OCI-LY7 (cell line): ENCODE measurements around the gene GPATCH8. TPM values are rescaled to one million over a fixed set of nuclear protein-coding genes. Genes with fewer than 3 reads are reported as not detected.
"Not testable (repeated sequence)": the region's sequence is repeated elsewhere in the genome, so short reads cannot be mapped to it uniquely, and the experiment has no call there.

Experiments used
- BruUV-seq: library from RNA; stranded (reverse); fragments of 400-500 nt; replicated peaks from 2 replicates; lab custom pipeline; 2021; lab: Mats Ljungman, UMichigan
- CTCF ChIA-PET: fragments of 300-600 bp; sonication (Branson Sonifier 250); formaldehyde crosslinking; loops from one replicate; lab custom pipeline; 2022; ENCODE audit warnings: antibody characterized with exemption; ENCODE audit not compliant: unreplicated experiment; lab: Charles Lee
- POLR2A ChIA-PET: fragments of 300-600 bp; sonication (Branson Sonifier 250); formaldehyde crosslinking; loops from one replicate; lab custom pipeline; 2022; ENCODE audit warnings: antibody characterized with exemption; lab: Charles Lee
- DNase-seq: peaks from one replicate; pipeline ENCODE4 v3.0.0-alpha.2; 2015; ENCODE audit warnings: low spot score
- H2AFZ ChIP-seq: fragments of 200-600 bp; sonication (generic), shearing (Covaris generic); 2 replicates; pipeline ENCODE4 v1.6.1; 2014; ENCODE audit warnings: mild to moderate bottlenecking, antibody characterized with exemption, low read length, moderate library complexity
- H3K27ac ChIP-seq: fragments of 200-600 bp; sonication (generic); 2 replicates; pipeline ENCODE4 v1.5.1; 2014; ENCODE audit warnings: mixed run types, low read depth, mild to moderate bottlenecking, moderate library complexity, low read length, inconsistent platforms; ENCODE audit not compliant: poor library complexity, severe bottlenecking
- H3K36me3 ChIP-seq: fragments of 200-600 bp; sonication (generic); 2 replicates; pipeline ENCODE4 v1.6.1; 2014; ENCODE audit warnings: mild to moderate bottlenecking, antibody characterized with exemption, low read length, moderate library complexity, mixed read lengths; ENCODE audit not compliant: insufficient read depth
- H3K4me1 ChIP-seq: fragments of 200-600 bp; sonication (generic); 2 replicates; pipeline ENCODE4 v1.5.1; 2014; ENCODE audit warnings: mild to moderate bottlenecking, low read length; ENCODE audit not compliant: insufficient read depth, poor library complexity, severe bottlenecking
- H3K4me2 ChIP-seq: fragments of 200-600 bp; sonication (generic); 2 replicates; pipeline ENCODE4 v1.6.1; 2014; ENCODE audit warnings: mild to moderate bottlenecking, low read length
- H3K4me3 ChIP-seq: fragments of 200-600 bp; sonication (generic); 2 replicates; pipeline ENCODE4 v1.5.1; 2014; ENCODE audit warnings: mild to moderate bottlenecking, low read depth, low read length; ENCODE audit not compliant: poor library complexity, severe bottlenecking
- H3K79me2 ChIP-seq: fragments of 200-600 bp; sonication (generic); 2 replicates; pipeline ENCODE4 v1.6.1; 2016; ENCODE audit warnings: low read depth, mild to moderate bottlenecking, low read length, moderate library complexity, mixed read lengths; ENCODE audit not compliant: insufficient read depth
- H3K9me2 ChIP-seq: fragments of 200-600 bp; sonication (generic); 2 replicates; pipeline ENCODE4 v1.6.1; 2016; ENCODE audit warnings: mild to moderate bottlenecking, low read length, mixed read lengths; ENCODE audit not compliant: insufficient read depth
- H3K9me3 ChIP-seq: fragments of 200-600 bp; sonication (generic); 2 replicates; pipeline ENCODE4 v1.6.1; 2014; ENCODE audit warnings: mild to moderate bottlenecking, mixed run types, low read length, mixed read lengths
- H4K20me1 ChIP-seq: fragments of 200-600 bp; sonication (generic); 2 replicates; pipeline ENCODE4 v1.6.1; 2014; ENCODE audit warnings: mild to moderate bottlenecking, antibody characterized with exemption, low read length, moderate library complexity, mixed read lengths; ENCODE audit not compliant: insufficient read depth
- CTCF ChIP-seq: fragments of 200-600 bp; sonication (generic); conservative IDR thresholded peaks from 2 replicates; pipeline ENCODE4 v1.5.1; 2014; ENCODE audit warnings: mild to moderate bottlenecking, antibody characterized with exemption, low read length, moderate library complexity, mixed read lengths
- EZH2phosphoT487 ChIP-seq: fragments of 200-600 bp; sonication (generic); IDR thresholded peaks from 2 replicates; pipeline ENCODE4 v1.6.1; 2018; ENCODE audit warnings: low read depth, borderline replicate concordance, mild to moderate bottlenecking, mixed run types, antibody characterized with exemption, low read length, moderate library complexity, mixed read lengths
- intact Hi-C: fragments of 100-400 bp; cut with micrococcal nuclease; formaldehyde crosslinking; loops from one replicate; pipeline ENCODE4 v1.10.0; 2022; ENCODE audit not compliant: unreplicated experiment
- total RNA-seq, 2 experiments: library from RNA; depleted of rRNA in 1 of 2; stranded (reverse); fragments of >200 nt in 1 of 2; shearing (Covaris generic) in 1 of 2; gene quantifications; 2 replicates each; pipeline ENCODE4 v1.2.3, GENCODE V29; 2014 to 2022

Gene GPATCH8
- total RNA-seq, 2 experiments from 2014 or later, result 24.7 to 61.1 TPM

- no peaks in the 10 kb centered on the region for H4K20me1 ChIP-seq
- no peaks in the 10 kb centered on the region for H3K9me3 ChIP-seq
- H3K36me3 ChIP-seq, result no peaks in the 10 kb centered on the region
- H3K4me1 ChIP-seq, result no peaks in the 10 kb centered on the region
- ChIA-PET POLR2A (interaction anchor here (0.5 kb wide), 1 partner anchor 35 kb away, joined by 5 read pairs; no protein-coding TSS in a partner anchor), CTCF (no interaction called here)
- H3K79me2 ChIP-seq, result no peaks in the 10 kb centered on the region
- no peak overlapping the region for H3K27ac ChIP-seq
- no peak overlapping the region for H3K4me3 ChIP-seq
- BruUV-seq, result no TSS peak
- H3K4me2 ChIP-seq, result no peak overlapping the region
- no peak for TF ChIP-seq CTCF
- TF ChIP-seq EZH2phosphoT487, result no peak
- intact Hi-C loops, result no loop called here
- DNase-seq, result no peak
- no peaks in the 10 kb centered on the region for H3K9me2 ChIP-seq
- no peak overlapping the region for H2AFZ ChIP-seq
Measured at GRCh38 chr17:44518032-44518431, 14.8 kb upstream of the GPATCH8 start.

GRCh38 chr17:44511241-44512134, 8.3 kb upstream of the GPATCH8 start:
- H3K9me2 ChIP-seq, H3K9me3 ChIP-seq, intact Hi-C loops, H3K4me3 ChIP-seq, BruUV-seq, H3K36me3 ChIP-seq, CTCF ChIA-PET, H4K20me1 ChIP-seq, H3K4me1 ChIP-seq, H3K27ac ChIP-seq, H3K79me2 ChIP-seq: not testable (repeated sequence)
- peak overlapping the region; percentile 52; the same call in 1 of the 2 replicates for H2AFZ ChIP-seq
- peak overlapping the region; percentile 26; the same call in 1 of the 2 replicates for H3K4me2 ChIP-seq
- DNase-seq, result peak; percentile 28
- POLR2A ChIA-PET, result interaction anchor here (0.7 to 1.3 kb wide), 2 partner anchors 8 to 290 kb away, joined by 3 read pairs; no protein-coding TSS in a partner anchor

- POLR2A ChIA-PET, result interaction anchor here (0.9 kb wide), 1 partner anchor 16 kb away, joined by 3 read pairs; no protein-coding TSS in a partner anchor
Measured at GRCh38 chr17:44506939-44507604, 3.9 kb upstream of the GPATCH8 start.

More at GRCh38 chr17:44506939-44507604, 3.9 kb upstream of the GPATCH8 start:
- DNase-seq, H2AFZ ChIP-seq, H3K4me2 ChIP-seq, H3K36me3 ChIP-seq, H3K27ac ChIP-seq, H3K9me2 ChIP-seq, H3K4me3 ChIP-seq, H3K9me3 ChIP-seq, H4K20me1 ChIP-seq, BruUV-seq, CTCF ChIA-PET: not testable (repeated sequence)
- Histone ChIP-seq H3K79me2 (peaks cover 17% of the 10 kb centered on the region), H3K4me1 (peaks cover 16% of the 10 kb centered on the region)
- intact Hi-C loops, result loop anchor here (10.0 kb wide), 1 partner anchor 292 kb away; the partner anchor contains the start of gene UBTF
